HG02938 (cell line): ENCODE measurements around the gene CAPN11.
"Not testable (repeated sequence)": the region's sequence is repeated elsewhere in the genome, so short reads cannot be mapped to it uniquely, and the experiment has no call there.

Source experiments
- ATAC-seq: cut with Tn5 transposase; IDR thresholded peaks from one replicate; pipeline ENCODE4 v1.9.1; 2021; ENCODE audit warnings: mild to moderate bottlenecking, moderate library complexity; ENCODE audit not compliant: unreplicated experiment

CAPN11 gene

GRCh38 chr6:44129841-44130322 lies 28.7 kb upstream of the CAPN11 start:
- ATAC-seq = no peak

DNA sequence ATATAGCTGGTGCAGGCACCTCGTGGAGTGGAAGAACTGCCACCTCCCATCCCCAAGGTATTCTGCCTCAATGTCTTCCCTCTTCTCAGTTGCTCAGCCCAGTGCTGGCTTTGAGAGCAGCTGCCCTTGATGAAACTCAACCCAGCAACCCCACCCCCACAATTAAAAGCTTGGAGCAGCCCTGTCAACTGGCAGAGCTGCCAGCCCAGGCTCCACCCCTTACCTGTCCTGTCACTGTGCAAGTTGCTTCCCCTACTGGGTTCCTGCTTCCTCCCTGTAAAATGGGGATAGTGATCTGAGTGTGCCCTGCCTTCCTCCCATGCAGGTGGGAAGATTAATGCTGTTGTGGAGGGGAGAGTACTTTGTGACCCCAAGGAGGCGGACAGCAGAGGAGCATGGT lies 26.7 kb upstream of the CAPN11 start:
- no peak for ATAC-seq

- ATAC-seq = no peak
Measured at GRCh38 chr6:44132476-44132875, 26.1 kb upstream of the CAPN11 start.

DNA sequence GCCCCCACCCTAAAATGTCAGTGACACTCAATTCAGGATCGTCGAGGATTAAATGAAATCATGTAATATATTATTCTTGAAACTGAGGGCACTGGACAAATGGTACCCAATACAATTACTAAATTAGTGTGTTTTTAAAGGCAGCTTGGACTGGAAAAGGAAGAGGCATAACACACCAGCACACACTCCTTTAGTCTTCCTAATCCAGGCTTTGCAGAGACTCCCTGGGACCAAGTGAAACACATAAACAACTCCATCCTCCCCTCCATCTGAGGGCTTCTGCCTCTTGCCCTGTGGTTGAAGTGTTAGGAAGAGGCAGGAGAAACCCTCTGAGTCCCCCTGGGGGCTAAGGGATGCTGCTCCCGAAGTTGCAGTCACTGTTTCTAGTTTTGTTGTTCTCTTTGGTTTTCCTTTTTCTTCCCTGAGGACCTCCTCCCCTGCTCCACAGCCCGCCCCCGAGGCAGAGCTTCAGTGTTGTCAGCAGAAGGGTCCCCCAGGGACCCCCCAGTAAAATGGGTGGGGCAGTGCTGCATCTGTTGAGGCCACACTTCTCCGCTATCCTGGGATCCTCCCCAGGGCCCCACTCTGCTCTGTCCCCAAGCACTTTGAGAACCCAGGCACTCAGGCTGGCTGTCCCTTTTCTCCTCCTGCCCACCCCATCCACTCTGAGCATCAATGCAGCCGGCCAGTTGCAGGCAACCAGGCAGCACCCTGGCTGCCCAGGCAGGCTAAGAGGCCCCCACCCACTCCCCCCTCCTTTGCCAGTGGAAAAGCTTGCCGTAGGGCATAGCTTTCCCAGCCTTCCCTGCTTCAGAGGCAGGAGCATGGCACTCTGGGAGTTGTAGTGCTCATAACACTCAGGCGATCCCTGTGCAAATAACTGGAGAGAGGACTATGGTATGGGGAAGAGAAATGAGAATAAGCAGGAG lies 25.4 kb upstream of the CAPN11 start:
- ATAC-seq = no peak

DNA sequence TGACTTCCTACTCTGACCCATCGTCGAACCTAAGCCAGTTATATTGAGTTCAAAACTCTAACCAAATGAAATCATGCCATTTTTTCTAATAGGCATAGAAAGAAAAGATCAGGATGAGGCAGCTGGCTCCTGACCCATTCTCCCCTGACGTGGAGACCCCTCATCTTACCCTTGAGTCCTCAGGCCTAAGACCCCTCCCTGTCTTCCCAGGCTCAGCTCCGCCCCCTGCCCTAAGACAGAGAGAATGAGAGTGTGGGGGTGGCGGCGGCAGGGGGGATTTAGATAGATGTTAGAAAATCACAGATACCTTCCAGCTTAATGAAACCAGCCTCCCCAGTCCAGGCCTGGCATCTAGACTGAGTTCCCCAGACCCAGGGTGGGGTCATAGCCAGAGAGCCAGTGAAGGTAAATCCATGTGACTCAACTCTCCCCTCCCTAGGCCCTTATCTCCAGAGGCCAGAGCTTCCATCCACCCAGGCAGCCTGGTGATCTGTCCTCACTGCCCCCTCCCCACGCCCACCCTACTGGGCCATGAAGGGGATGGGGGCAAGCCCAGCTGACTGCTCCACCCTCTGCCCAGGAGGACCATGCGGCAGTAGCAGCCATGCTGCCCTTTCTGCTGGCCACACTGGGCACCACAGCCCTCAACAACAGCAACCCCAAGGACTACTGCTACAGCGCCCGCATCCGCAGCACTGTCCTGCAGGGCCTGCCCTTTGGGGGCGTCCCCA lies 24.5 kb upstream of the CAPN11 start:
- ATAC-seq = no peak

- no peak for ATAC-seq
Measured at GRCh38 chr6:44135173-44135758, 23.4 kb upstream of the CAPN11 start.

GRCh38 chr6:44135875-44136274 lies 22.7 kb upstream of the CAPN11 start:
- ATAC-seq = no peak

- no peak for ATAC-seq
Measured at GRCh38 chr6:44138717-44139350, 19.8 kb upstream of the CAPN11 start.

- ATAC-seq = no peak
Measured at GRCh38 chr6:44139351-44139743, 19.3 kb upstream of the CAPN11 start.

GRCh38 chr6:44142835-44143234 lies 15.8 kb upstream of the CAPN11 start:
- no peak for ATAC-seq

GRCh38 chr6:44143731-44144130 lies 14.9 kb upstream of the CAPN11 start:
- ATAC-seq = no peak

GRCh38 chr6:44144536-44144935 lies 14.1 kb upstream of the CAPN11 start:
- ATAC-seq = not testable (repeated sequence)

GRCh38 chr6:44145839-44146238 lies 12.8 kb upstream of the CAPN11 start:
- ATAC-seq = no peak

DNA sequence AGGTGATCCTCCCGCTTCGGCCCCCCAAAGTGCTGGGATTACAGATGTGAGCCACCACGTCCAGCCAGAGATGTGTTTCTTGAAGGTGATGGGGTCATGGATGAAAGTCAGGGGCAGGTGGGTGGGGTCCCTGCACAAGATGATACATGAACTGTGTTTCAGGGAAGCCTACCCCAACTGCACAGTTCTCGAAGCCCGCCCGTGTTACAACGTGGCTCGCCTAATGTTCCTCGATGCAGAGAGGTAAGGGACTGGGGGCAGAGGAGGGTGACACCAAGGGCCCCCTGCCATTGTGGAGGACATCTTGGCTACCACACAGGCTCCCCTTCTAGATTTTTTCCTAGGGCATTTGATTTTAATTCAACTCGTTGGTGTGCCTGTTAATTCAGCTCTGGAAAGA lies 11.9 kb upstream of the CAPN11 start:
- no peak for ATAC-seq

- no peak for ATAC-seq
Measured at GRCh38 chr6:44147256-44147655, 11.4 kb upstream of the CAPN11 start.

DNA sequence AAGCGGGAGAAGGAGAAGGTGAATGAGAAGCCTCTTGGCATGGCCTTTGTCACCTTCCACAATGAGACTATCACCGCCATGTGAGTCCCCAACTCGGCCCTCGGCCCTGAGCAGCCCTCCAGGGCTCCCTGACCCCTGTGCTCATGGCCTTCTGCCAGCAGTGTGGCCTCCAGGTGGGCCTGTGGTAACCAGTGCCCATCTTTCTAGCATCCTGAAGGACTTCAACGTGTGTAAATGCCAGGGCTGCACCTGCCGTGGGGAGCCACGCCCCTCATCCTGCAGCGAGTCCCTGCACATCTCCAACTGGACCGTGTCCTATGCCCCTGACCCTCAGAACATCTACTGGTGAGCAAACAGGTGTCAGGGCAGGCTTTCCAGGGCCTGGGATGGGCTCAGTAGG lies 10.3 kb upstream of the CAPN11 start:
- no peak for ATAC-seq

GRCh38 chr6:44149369-44150012 lies 9.1 kb upstream of the CAPN11 start:
- ATAC-seq = no peak

GRCh38 chr6:44150317-44150917 lies 8.2 kb upstream of the CAPN11 start:
- ATAC-seq = no peak

GRCh38 chr6:44151348-44152108 lies 7.1 kb upstream of the CAPN11 start:
- peak; percentile 55 for ATAC-seq

DNA sequence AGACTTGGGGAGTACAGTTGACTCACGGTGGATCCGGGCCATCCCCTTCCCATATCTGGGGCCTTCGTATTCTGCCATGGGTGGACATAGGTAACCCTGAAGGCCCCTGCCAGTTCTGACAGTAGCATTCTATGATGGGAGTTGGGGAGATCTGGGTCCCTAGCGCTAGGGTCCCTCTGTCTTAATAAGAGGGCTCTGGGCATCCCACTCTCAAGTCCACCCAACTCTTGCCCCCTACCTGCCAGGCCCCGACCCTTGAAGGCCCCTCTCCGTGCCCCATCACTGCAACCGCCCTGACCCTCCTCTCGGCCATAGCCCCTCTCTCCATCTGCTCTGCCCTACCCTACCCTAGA lies 6.5 kb upstream of the CAPN11 start:
- ATAC-seq = no peak
